ENCODE results near the gene ADTRP.

GRCh38 chr6:11766043-11766442 lies 12.6 kb downstream of the ADTRP start:
- TF ChIP-seq YY1 (tag by site-specific recombination; IDR thresholded peaks at IDR 0.05) = no peak
- no peak for TF ChIP-seq CTCF (tag by site-specific recombination; IDR thresholded peaks at IDR 0.05)

Data from HEK293 (cell line).